K562 (cell line): Measurements from ENCODE around the gene SPAG4. TPM values are rescaled to one million over a fixed set of nuclear protein-coding genes. Genes with fewer than 3 reads are reported as not detected.
A peak's percentile ranks its signal among the peaks of the same experiment; 100 is the strongest.

Experiments
- CCAR2 ChIP-seq: fragments of 200-400 bp; formaldehyde crosslinking; IDR thresholded peaks from 2 replicates; pipeline ENCODE4 v1.6.1; 2017; ENCODE audit warnings: mild to moderate bottlenecking, low read depth, low read length
- CTCF ChIP-seq, 3 experiments: IDR thresholded peaks in 2 of 3; conservative IDR thresholded peaks in 1 of 3; 2 replicates each; pipeline ENCODE4 v1.5.1; 2011 to 2012; ENCODE audit warnings: low read length in 3 of 3, mild to moderate bottlenecking in 3 of 3, control low read depth in 2 of 3, improper control_type of control experiment in 1 of 3, inconsistent platforms in 1 of 3, low read depth in 1 of 3, mixed read lengths in 1 of 3, moderate library complexity in 1 of 3; ENCODE audit not compliant: insufficient read depth in 2 of 3
- ELF1 ChIP-seq: fragments of 200-800 bp; sonication (Bioruptor generic); IDR thresholded peaks from 2 replicates; pipeline ENCODE4 v1.6.1; 2016; ENCODE audit warnings: missing genetic modification characterization, missing compliant biosample characterization
- ELF4 ChIP-seq: fragments of 450-650 bp; formaldehyde crosslinking; IDR thresholded peaks from 2 replicates; pipeline ENCODE4 v1.4.0; 2022; ENCODE audit warnings: missing genetic modification characterization
- GABPA ChIP-seq: fragments of 200-800 bp; sonication (Bioruptor generic); conservative IDR thresholded peaks from 2 replicates; pipeline ENCODE4 v1.6.1; 2016; ENCODE audit warnings: low read depth, missing genetic modification characterization, missing compliant biosample characterization
- GATA2 ChIP-seq: sonication (generic); formaldehyde crosslinking; IDR thresholded peaks from 2 replicates; pipeline ENCODE4 v1.4.0; 2020; ENCODE audit warnings: mild to moderate bottlenecking, missing genetic modification reagents
- HIVEP1 ChIP-seq: fragments of 250-450 bp; sonication (Bioruptor Pico); IDR thresholded peaks from 2 replicates; pipeline ENCODE4 v1.4.0; 2020; ENCODE audit warnings: mild to moderate bottlenecking
- HMG20A ChIP-seq: fragments of 450-650 bp; formaldehyde crosslinking; conservative IDR thresholded peaks from 2 replicates; pipeline ENCODE4 v1.4.0; 2020; ENCODE audit warnings: mild to moderate bottlenecking, mixed read lengths
- HNRNPH1 ChIP-seq: fragments of 200-400 bp; formaldehyde crosslinking; optimal IDR thresholded peaks from 2 replicates; pipeline ENCODE3; 2017; ENCODE audit warnings: low read depth, mild to moderate bottlenecking, low read length, moderate library complexity
- NCOA1 ChIP-seq: fragments of 450-650 bp; IDR thresholded peaks from 2 replicates; pipeline ENCODE4 v1.6.1; 2016; ENCODE audit warnings: low read depth
- RFX1 ChIP-seq: fragments of 450-650 bp; IDR thresholded peaks from 2 replicates; pipeline ENCODE4 v1.6.1; 2016; ENCODE audit warnings: mild to moderate bottlenecking, moderate library complexity
- SOX6 ChIP-seq: fragments of 450-650 bp; IDR thresholded peaks from 2 replicates; pipeline ENCODE4 v1.6.1; 2014; ENCODE audit warnings: mild to moderate bottlenecking
- STAT5A ChIP-seq: IDR thresholded peaks from 2 replicates; pipeline ENCODE4 v1.6.1; 2012; ENCODE audit warnings: low read length, inconsistent platforms, borderline replicate concordance
- SUPT5H ChIP-seq: fragments of 450-650 bp; IDR thresholded peaks from 2 replicates; pipeline ENCODE4 v1.6.1; 2016
- TCFL5 ChIP-seq: fragments of 250-450 bp; sonication (Bioruptor Pico); conservative IDR thresholded peaks from 2 replicates; pipeline ENCODE4 v1.6.1; 2021; ENCODE audit warnings: mild to moderate bottlenecking, moderate library complexity, matching md5 sums
- ZBTB33 ChIP-seq: sonication (generic); formaldehyde crosslinking; IDR thresholded peaks from 2 replicates; pipeline ENCODE4 v1.8.1; 2023; ENCODE audit warnings: mild to moderate bottlenecking, missing genetic modification reagents
- ZFPM2 ChIP-seq: fragments of 250-450 bp; sonication (Bioruptor Pico); IDR thresholded peaks from 2 replicates; pipeline ENCODE4 v1.5.1; 2022; ENCODE audit warnings: mild to moderate bottlenecking
- ZKSCAN3 ChIP-seq: fragments of 250-450 bp; sonication (Bioruptor Pico); IDR thresholded peaks from 2 replicates; pipeline ENCODE4 v1.4.0; 2020
- ZNF184 ChIP-seq: sonication (generic); formaldehyde crosslinking; IDR thresholded peaks from 2 replicates; pipeline ENCODE4 v1.5.0; 2020; ENCODE audit warnings: missing genetic modification reagents
- ZNF274 ChIP-seq: IDR thresholded peaks from 2 replicates; pipeline ENCODE4 v1.6.1; 2011; ENCODE audit warnings: low read depth, mild to moderate bottlenecking, low read length, moderate library complexity, borderline replicate concordance
- ZNF592 ChIP-seq: fragments of 450-650 bp; IDR thresholded peaks from 2 replicates; pipeline ENCODE4 v1.6.1; 2017; ENCODE audit warnings: antibody characterized with exemption, mild to moderate bottlenecking
- ZNF766 ChIP-seq: fragments of 200-800 bp; sonication (Bioruptor generic); conservative IDR thresholded peaks from 2 replicates; pipeline ENCODE4 v1.6.1; 2016; ENCODE audit warnings: missing genetic modification characterization, missing compliant biosample characterization
- polyA plus RNA-seq, 8 experiments: library from polyadenylated mRNA; depleted of rRNA in 4 of 8; stranded (reverse) in 5 of 8; unstranded in 3 of 8; fragments of >200 nt; fragmentation: Nextera tagmentation in 2 of 8; fragmentation: Illumina TruSeq in 1 of 8; extraction: Ambion mirVana in 2 of 8; extraction: Trizol in 1 of 8; gene quantifications; 2 replicates each; pipeline versions ENCODE4 v1.2.1 to v1.2.3, GENCODE V29; 2011 to 2014; ENCODE audit warnings: inconsistent platforms in 1 of 8, missing spikeins in 1 of 8
- total RNA-seq, 7 experiments: library from RNA; depleted of rRNA in 6 of 7; stranded (reverse); fragments of >200 nt in 6 of 7; fragmentation: Illumina TruSeq in 2 of 7; extraction: Trizol in 2 of 7; gene quantifications; 2 replicates each; pipeline versions ENCODE4 v1.2.1 to v1.2.3, GENCODE V29; 2011 to 2021; ENCODE audit warnings: low replicate concordance in 1 of 7

SPAG4 gene
- total and polyA plus RNA-seq, 9 of the 15 experiments (the other 6 are each of a cell fraction or from before 2014, with no cell fraction given), result 1.6 to 11.4 (median 4.6) TPM

- TF ChIP-seq CCAR2 (no peak), ELF1 (no peak), ZKSCAN3 (CRISPR knock-in tag) (no peak), CTCF (IDR thresholded peaks at IDR 0.05 in 2 of 3, conservative IDR thresholded peaks at IDR 0.05 in 1 of 3; ENCODE audit: insufficient read depth in 2 of 3, low read depth in 1 of 3, low read length in 3 of 3) (peak; percentile 62 to 70 (median 65)), ELF4 (CRISPR knock-in tag) (no peak), ZNF274 (no peak), SOX6 (peak; percentile 45; the same call in 1 of the 2 replicates), STAT5A (no peak), RFX1 (no peak), GATA2 (CRISPR knock-in tag) (no peak), NCOA1 (no peak), ZNF766 (CRISPR knock-in tag) (no peak), ZNF592 (peak; percentile 77), SUPT5H (no peak), ZFPM2 (CRISPR knock-in tag) (no peak), HMG20A (no peak), TCFL5 (CRISPR knock-in tag) (no peak), ZNF184 (no peak), HNRNPH1 (no peak), ZBTB33 (CRISPR knock-in tag) (peak; percentile 95), HIVEP1 (CRISPR knock-in tag) (no peak), GABPA (tag) (no peak)
Measured at GRCh38 chr20:35600993-35601973, 14.3 kb upstream of the SPAG4 start (continued).
